Neuronal stem cell (in vitro differentiated cells): ENCODE data around the gene CEP170.

Experiments used
- DNase-seq: peaks from one replicate; pipeline ENCODE4 v3.0.0-alpha.2; 2013; ENCODE audit warnings: low spot score
- H2AFZ ChIP-seq: one replicate; pipeline ENCODE4 v1.6.1; 2013; ENCODE audit warnings: mild to moderate bottlenecking, low read length, inconsistent platforms
- H2AK5ac ChIP-seq: 2 replicates; pipeline ENCODE4 v1.6.1; 2013; ENCODE audit warnings: low read depth, mild to moderate bottlenecking, inconsistent platforms, low read length, moderate library complexity, mixed read lengths
- H2BK120ac ChIP-seq: 2 replicates; pipeline ENCODE4 v1.6.1; 2013; ENCODE audit warnings: low read depth, mild to moderate bottlenecking, inconsistent platforms, low read length, moderate library complexity, mixed read lengths
- H2BK12ac ChIP-seq: one replicate; pipeline ENCODE4 v1.6.1; 2013; ENCODE audit warnings: low read length, inconsistent platforms
- H2BK15ac ChIP-seq: 2 replicates; pipeline ENCODE4 v1.6.1; 2013; ENCODE audit warnings: mild to moderate bottlenecking, low read length, inconsistent platforms, mixed read lengths
- H2BK5ac ChIP-seq: one replicate; pipeline ENCODE4 v1.6.1; 2013; ENCODE audit warnings: inconsistent platforms, mild to moderate bottlenecking, low read length, moderate library complexity
- H3K14ac ChIP-seq: one replicate; pipeline ENCODE4 v1.6.1; 2013; ENCODE audit warnings: low read length, inconsistent platforms
- H3K18ac ChIP-seq: 2 replicates; pipeline ENCODE4 v1.6.1; 2013; ENCODE audit warnings: low read length, inconsistent platforms
- H3K23ac ChIP-seq: 2 replicates; pipeline ENCODE4 v1.6.1; 2013; ENCODE audit warnings: low read depth, mild to moderate bottlenecking, mixed read lengths, low read length, inconsistent platforms; ENCODE audit not compliant: poor library complexity
- H3K27ac ChIP-seq: replicated peaks from 3 replicates; pipeline ENCODE4 v1.5.1; 2013; ENCODE audit warnings: low read length, inconsistent platforms
- H3K27me3 ChIP-seq, 3 experiments: 2 replicates each; pipeline ENCODE4 v1.6.1; 2013; ENCODE audit warnings: low read length in 3 of 3, mild to moderate bottlenecking in 2 of 3, inconsistent platforms in 1 of 3, low read depth in 1 of 3, mixed read lengths in 1 of 3, moderate library complexity in 1 of 3; ENCODE audit not compliant: control insufficient read depth in 3 of 3, insufficient read depth in 3 of 3
- H3K36me3 ChIP-seq, 2 donors: replicated peaks in 1 of 2; 2 replicates each; pipeline ENCODE4 v1.6.1; 2013; ENCODE audit warnings: low read length in 2 of 2; ENCODE audit not compliant: control insufficient read depth in 2 of 2, insufficient read depth in 2 of 2
- H3K4ac ChIP-seq: 2 replicates; pipeline ENCODE4 v1.6.1; 2013; ENCODE audit warnings: inconsistent platforms, mild to moderate bottlenecking, low read length, moderate library complexity
- H3K4me1 ChIP-seq, 2 donors: 1 replicate in 1 of 2; 2 replicates in 1 of 2; pipeline ENCODE4 v1.6.1; 2013; ENCODE audit warnings: low read length in 2 of 2, low read depth in 1 of 2; ENCODE audit not compliant: control insufficient read depth in 2 of 2, insufficient read depth in 1 of 2
- H3K4me2 ChIP-seq: one replicate; pipeline ENCODE4 v1.6.1; 2013; ENCODE audit warnings: mild to moderate bottlenecking, low read length, inconsistent platforms; ENCODE audit not compliant: insufficient read depth, poor library complexity, severe bottlenecking
- H3K4me3 ChIP-seq, 2 donors: 2 replicates each; pipeline ENCODE4 v1.5.1; 2013; ENCODE audit warnings: low read length in 2 of 2, mild to moderate bottlenecking in 2 of 2, inconsistent platforms in 1 of 2, moderate library complexity in 1 of 2
- H3K79me1 ChIP-seq: one replicate; pipeline ENCODE4 v1.6.1; 2013; ENCODE audit warnings: low read depth, mild to moderate bottlenecking, inconsistent platforms, low read length, moderate library complexity
- H3K9ac ChIP-seq: one replicate; pipeline ENCODE4 v1.6.1; 2013; ENCODE audit warnings: mild to moderate bottlenecking, low read depth, low read length, inconsistent platforms; ENCODE audit not compliant: poor library complexity
- H3K9me3 ChIP-seq, 2 donors: replicated peaks in 1 of 2; 2 replicates each; pipeline versions ENCODE3 to v1.6.1; 2013; ENCODE audit warnings: low read length in 2 of 2, mild to moderate bottlenecking in 2 of 2, inconsistent platforms in 1 of 2, low read depth in 1 of 2, mixed read lengths in 1 of 2, moderate library complexity in 1 of 2; ENCODE audit not compliant: control insufficient read depth in 2 of 2, insufficient read depth in 1 of 2
- H4K8ac ChIP-seq: one replicate; pipeline ENCODE4 v1.6.1; 2013; ENCODE audit warnings: low read depth, mild to moderate bottlenecking, inconsistent platforms, low read length, moderate library complexity
- H4K91ac ChIP-seq: one replicate; pipeline ENCODE4 v1.6.1; 2013; ENCODE audit warnings: low read length, low read depth, mild to moderate bottlenecking, inconsistent platforms; ENCODE audit not compliant: poor library complexity
- WGBS, 2 donors: extraction: QIAGEN DNeasy Blood & Tissue Kit; methylation state at CpG; one replicate each; pipeline ENCODE4 v1.1.7; 2013; ENCODE audit warnings: missing lambda C conversion rate in 2 of 2, mixed read lengths in 1 of 2; ENCODE audit not compliant: insufficient read length in 2 of 2, insufficient replicate concordance in 1 of 2; ENCODE audit errors: extremely low coverage in 2 of 2; 5-methylcytosine and 5-hydroxymethylcytosine counted together

The CEP170 gene

DNA sequence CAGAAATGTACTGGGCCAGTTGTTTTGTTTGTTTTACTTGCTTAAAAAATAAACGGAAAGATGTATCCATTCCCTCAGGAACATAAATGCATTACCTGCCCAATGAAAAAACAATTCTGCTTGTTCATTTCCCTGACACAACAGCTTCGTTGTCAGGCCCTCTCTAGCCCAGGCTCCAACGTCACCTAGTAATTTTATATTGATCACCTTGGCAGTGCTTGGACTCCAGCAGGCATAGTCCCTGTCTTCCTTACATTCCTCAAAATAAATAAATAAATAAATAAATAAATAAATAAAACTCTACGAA, 1.2 kb downstream of the CEP170 start:
- peak overlapping the region; percentile 83 for H3K4me2 ChIP-seq
- no peak overlapping the region for H4K8ac ChIP-seq
- H3K4me3 ChIP-seq: peak overlapping the region; percentile 70 to 99
- no peak overlapping the region for H3K18ac ChIP-seq
- H2BK120ac ChIP-seq: no peak overlapping the region
- H2BK12ac ChIP-seq: no peak overlapping the region
- H3K4me1 ChIP-seq: peaks cover 0 to 4% of the 10 kb centered on the region in 2 donors
- H3K27me3 ChIP-seq: no peaks in the 10 kb centered on the region
- no peak for DNase-seq
- no CpG with 5 or more reads among the region's 4 CpGs for WGBS, 2 donors
- no peak overlapping the region for H4K91ac ChIP-seq
- H2AK5ac ChIP-seq: no peak overlapping the region
- H3K9ac ChIP-seq: no peak overlapping the region
- H3K36me3 ChIP-seq: peaks cover 0 to 2% of the 10 kb centered on the region in 2 donors
- H3K4ac ChIP-seq: no peak overlapping the region
- peak overlapping the region; percentile 36 for H3K27ac ChIP-seq
- H3K14ac ChIP-seq: no peak overlapping the region
- peak overlapping the region; percentile 91 for H2AFZ ChIP-seq
- H3K23ac ChIP-seq: no peak overlapping the region
- H3K9me3 ChIP-seq: peaks cover 0 to 14% of the 10 kb centered on the region in 2 donors
- H3K79me1 ChIP-seq: peaks cover 4% of the 10 kb centered on the region
- H2BK15ac ChIP-seq: no peak overlapping the region
- H2BK5ac ChIP-seq: peak overlapping the region; percentile 98

DNA sequence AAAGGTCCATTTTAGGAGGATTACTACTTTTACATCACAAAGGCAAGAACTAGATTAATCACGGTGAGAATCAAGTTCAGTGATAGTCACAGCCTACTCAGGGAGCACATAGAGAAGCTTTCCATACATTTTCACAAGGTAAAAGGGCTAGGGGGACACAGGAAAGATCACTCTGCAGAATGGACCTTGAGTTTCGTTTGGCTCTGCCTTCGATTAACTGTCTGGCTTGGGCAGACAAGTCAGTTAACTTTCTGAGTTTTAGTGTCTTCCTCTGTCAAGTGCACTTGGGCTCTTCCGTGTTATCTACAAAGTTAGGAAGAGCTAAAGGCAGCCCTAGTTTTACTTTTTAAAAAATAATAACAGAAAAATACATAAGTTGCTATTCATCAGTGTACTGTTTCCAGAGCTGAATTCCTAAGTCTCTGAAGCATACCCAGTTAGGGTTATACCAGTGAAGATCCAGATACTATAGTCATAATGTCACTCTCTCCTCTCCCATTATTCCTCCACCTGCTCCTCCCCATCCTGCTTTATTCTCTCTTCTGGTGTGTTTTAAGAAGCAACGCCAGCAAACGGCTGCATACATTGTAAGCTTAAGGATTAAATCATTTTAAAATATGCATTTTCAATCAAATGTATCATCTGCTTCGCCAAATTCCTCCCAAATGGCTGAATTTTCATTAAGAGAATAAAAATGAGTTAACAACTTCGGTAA, 1.7 kb downstream of the CEP170 start:
- Histone ChIP-seq H2BK15ac (no peak overlapping the region), H4K8ac (no peak overlapping the region), H3K36me3 (peaks cover 0 to 2% of the 10 kb centered on the region in 2 donors), H3K79me1 (peaks cover 4% of the 10 kb centered on the region), H3K4me3 (peak overlapping the region in 1 of 2 donors; percentile 70), H3K27ac (no peak overlapping the region), H3K18ac (no peak overlapping the region), H2BK12ac (no peak overlapping the region), H3K14ac (no peak overlapping the region), H3K4ac (no peak overlapping the region), H2AK5ac (no peak overlapping the region), H2BK120ac (no peak overlapping the region), H3K9me3 (peaks cover 0 to 17% of the 10 kb centered on the region in 2 donors), H4K91ac (no peak overlapping the region), H2BK5ac (no peak overlapping the region), H2AFZ (no peak overlapping the region), H3K27me3 (no peaks in the 10 kb centered on the region), H3K23ac (no peak overlapping the region), H3K4me2 (peak overlapping the region; percentile 63), H3K4me1 (peaks cover 0 to 4% of the 10 kb centered on the region in 2 donors), H3K9ac (no peak overlapping the region)
- WGBS, 2 donors: no CpG with 5 or more reads among the region's 8 CpGs
- DNase-seq: no peak

DNA sequence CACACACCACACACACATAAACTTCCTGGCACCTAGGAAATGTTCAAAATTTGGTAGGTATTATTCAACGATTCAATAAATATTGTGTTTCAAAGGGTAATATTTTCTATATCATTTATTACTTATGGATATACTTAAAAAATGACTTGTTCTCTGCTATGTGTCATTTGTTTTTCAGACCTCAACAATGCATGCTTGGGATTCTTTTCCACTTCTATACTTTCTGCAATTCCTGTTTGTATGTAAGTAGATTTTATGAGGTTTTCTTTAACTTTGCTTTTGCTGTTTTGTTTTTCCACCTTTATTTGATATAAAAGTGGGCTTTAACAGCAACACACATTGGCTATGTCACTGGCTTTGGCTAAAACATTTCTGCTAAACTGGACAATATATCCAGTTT, 3.5 kb downstream of the CEP170 start:
- Histone ChIP-seq H2AFZ (no peak overlapping the region), H2BK12ac (no peak overlapping the region), H2BK5ac (no peak overlapping the region), H3K23ac (no peak overlapping the region), H3K4ac (no peak overlapping the region), H3K9me3 (peaks cover 0 to 17% of the 10 kb centered on the region in 2 donors), H3K18ac (no peak overlapping the region), H3K79me1 (peaks cover 2% of the 10 kb centered on the region), H3K4me2 (no peak overlapping the region), H3K27ac (no peak overlapping the region), H3K27me3 (no peaks in the 10 kb centered on the region), H3K9ac (no peak overlapping the region), H3K14ac (no peak overlapping the region), H2AK5ac (no peak overlapping the region), H2BK15ac (no peak overlapping the region), H3K36me3 (peaks cover 0 to 4% of the 10 kb centered on the region in 2 donors), H3K4me1 (peaks cover 0 to 2% of the 10 kb centered on the region in 2 donors), H2BK120ac (no peak overlapping the region), H3K4me3 (no peak overlapping the region), H4K8ac (no peak overlapping the region), H4K91ac (no peak overlapping the region)
- no peak for DNase-seq
- no CpG with 5 or more reads among the region's 1 CpG for WGBS, 2 donors

DNA sequence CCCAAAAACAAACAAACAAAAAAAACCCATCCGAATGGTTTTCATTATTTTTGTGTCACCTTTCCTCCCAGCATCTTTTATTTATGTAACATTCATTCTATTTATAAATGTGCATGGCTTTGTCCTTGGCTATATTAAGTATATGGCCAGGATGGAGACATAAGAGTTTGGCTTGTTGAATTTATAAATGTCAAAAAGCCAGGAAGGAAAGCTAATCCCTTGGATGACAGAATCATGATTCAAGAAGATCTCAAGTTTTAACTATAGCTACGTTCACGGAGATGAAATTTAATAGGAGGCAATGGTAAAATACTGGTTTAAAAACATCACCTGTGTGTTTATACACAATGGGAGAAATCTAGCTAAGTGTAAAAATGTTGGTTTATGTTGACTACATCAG, 5.0 kb downstream of the CEP170 start:
- Histone ChIP-seq H3K18ac (no peak overlapping the region), H2BK120ac (no peak overlapping the region), H2BK15ac (no peak overlapping the region), H4K91ac (no peak overlapping the region), H3K27ac (no peak overlapping the region), H2AK5ac (no peak overlapping the region), H3K79me1 (peaks cover 2% of the 10 kb centered on the region), H3K4me3 (no peak overlapping the region), H3K4ac (no peak overlapping the region), H3K23ac (no peak overlapping the region), H2BK12ac (no peak overlapping the region), H3K4me1 (peaks cover 0 to 2% of the 10 kb centered on the region in 2 donors), H3K4me2 (no peak overlapping the region), H3K36me3 (peaks cover 0 to 11% of the 10 kb centered on the region in 2 donors), H2AFZ (no peak overlapping the region), H3K27me3 (no peaks in the 10 kb centered on the region), H2BK5ac (no peak overlapping the region), H4K8ac (no peak overlapping the region), H3K14ac (no peak overlapping the region), H3K9me3 (peaks cover 0 to 17% of the 10 kb centered on the region in 2 donors), H3K9ac (no peak overlapping the region)
- DNase-seq: no peak
- WGBS, 2 donors: no CpG with 5 or more reads among the region's 3 CpGs
